ENCODE measurements around the gene SLC51B. TPM values are rescaled to one million over a fixed set of nuclear protein-coding genes. Genes with fewer than 3 reads are reported as not detected.
A peak's percentile ranks its signal among the peaks of the same experiment; 100 is the strongest.
"Not testable (repeated sequence)": the region's sequence is repeated elsewhere in the genome, so short reads cannot be mapped to it uniquely, and the experiment has no call there.

The SLC51B gene
- total RNA-seq, 1 donor from 2014 or later, result not detected

DNA sequence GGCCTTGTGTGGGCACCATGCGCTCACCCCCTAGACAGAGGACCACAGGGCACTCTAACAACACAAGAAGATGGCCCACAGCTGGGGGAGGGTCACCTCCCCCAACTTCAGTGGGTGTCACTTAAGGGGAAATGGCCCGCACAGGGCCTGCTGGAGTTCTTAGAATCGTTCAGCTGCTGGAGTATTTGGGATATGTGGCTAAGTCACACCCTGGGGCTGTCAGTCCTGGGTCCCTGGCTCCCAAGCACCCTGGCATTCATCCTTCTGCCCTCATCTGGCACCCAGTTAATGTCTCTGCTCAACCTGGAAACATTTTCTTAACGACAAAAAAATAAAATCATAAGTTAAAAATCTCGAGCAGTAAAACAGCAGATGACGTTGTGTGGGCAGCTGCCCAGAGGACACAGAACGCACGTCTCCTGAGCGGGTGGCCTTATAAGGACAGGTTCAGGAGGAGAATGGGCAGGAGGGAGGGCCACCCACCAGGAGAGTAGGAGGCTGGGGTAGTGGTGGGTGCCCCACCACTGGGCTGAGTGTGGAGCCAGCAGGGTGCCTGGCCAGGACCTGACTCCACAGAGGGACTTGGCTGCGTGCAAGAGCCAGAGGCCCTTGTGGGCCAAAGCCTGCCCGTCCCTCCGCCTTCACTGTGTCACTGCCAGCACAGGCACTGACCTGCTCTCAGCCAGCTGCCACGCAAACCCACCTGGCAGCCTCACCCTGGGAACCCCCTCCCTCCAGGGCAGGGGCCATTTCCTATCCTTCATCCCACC, 42.9 kb downstream of the SLC51B start:
- Histone ChIP-seq H3K27me3 (ENCODE audit: control insufficient read depth, insufficient read depth, low read length) (no peaks in the 10 kb centered on the region), H3K4me3 (ENCODE audit: low read depth, low read length) (no peak overlapping the region), H3K36me3 (ENCODE audit: control insufficient read depth, insufficient read depth, low read length) (no peaks in the 10 kb centered on the region)
- TF ChIP-seq, protein P1, sequence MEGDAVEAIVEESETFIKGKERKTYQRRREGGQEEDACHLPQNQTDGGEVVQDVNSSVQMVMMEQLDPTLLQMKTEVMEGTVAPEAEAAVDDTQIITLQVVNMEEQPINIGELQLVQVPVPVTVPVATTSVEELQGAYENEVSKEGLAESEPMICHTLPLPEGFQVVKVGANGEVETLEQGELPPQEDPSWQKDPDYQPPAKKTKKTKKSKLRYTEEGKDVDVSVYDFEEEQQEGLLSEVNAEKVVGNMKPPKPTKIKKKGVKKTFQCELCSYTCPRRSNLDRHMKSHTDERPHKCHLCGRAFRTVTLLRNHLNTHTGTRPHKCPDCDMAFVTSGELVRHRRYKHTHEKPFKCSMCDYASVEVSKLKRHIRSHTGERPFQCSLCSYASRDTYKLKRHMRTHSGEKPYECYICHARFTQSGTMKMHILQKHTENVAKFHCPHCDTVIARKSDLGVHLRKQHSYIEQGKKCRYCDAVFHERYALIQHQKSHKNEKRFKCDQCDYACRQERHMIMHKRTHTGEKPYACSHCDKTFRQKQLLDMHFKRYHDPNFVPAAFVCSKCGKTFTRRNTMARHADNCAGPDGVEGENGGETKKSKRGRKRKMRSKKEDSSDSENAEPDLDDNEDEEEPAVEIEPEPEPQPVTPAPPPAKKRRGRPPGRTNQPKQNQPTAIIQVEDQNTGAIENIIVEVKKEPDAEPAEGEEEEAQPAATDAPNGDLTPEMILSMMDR (IDR thresholded peaks at IDR 0.05; ENCODE audit: insufficient read depth, low read length, severe bottlenecking), result no peak
- FAIRE-seq, result no peak
- DNase-seq (ENCODE audit: low read depth), result peak; percentile 51

DNA sequence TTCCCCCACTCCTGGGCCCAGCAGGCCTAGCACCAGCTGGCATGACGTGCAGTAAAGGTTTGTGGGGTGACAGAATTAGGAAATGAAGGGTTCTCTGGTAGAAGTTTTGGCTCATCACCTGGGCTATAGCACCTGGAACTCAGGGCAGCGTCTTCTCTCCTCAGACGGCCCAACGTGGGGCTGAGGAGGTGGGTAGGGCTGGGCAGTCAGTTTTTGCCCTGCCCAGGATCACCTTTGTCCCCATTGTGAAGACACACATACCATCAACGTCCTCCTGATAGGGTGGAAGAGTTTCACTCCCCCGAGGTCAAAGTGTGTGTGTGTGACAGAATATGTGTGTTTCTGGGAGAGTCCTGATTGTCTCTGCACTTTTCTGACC, 43.4 kb downstream of the SLC51B start:
- TF ChIP-seq, protein P1 (IDR thresholded peaks at IDR 0.05; ENCODE audit: insufficient read depth, low read length, severe bottlenecking), result no peak
- FAIRE-seq, result no peak

DNA sequence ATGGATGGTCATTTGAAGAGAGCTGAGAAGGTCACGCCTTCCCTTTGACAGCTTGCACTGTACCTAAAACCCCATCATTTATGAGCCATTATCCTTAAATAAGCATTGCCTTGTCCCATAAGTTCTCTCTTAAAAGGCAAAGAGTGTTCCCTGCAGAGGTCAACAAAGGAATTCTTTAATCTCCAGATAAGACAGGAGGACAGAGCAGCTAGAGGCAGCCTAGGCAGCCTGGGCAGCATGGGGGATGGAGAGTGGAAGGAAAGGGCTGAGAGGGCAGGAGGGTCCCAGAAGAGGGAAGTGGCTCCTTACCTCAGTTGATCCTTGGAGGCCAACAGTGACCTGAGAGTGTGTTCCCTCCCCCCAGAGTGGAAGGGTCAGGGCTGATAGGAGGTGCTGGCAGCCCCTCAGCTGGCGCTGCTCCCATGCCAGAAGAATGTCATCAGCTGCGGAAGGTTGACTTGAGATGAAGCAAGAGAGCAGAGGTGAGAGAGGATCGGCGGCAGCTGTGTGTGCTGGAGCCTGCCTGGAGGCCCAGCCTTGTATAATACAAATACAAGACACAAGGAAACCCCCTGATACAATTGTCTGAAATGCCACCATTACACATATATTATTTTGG, 44.1 kb downstream of the SLC51B start:
- no peaks in the 10 kb centered on the region for H3K36me3 ChIP-seq (ENCODE audit: control insufficient read depth, insufficient read depth, low read length)
- FAIRE-seq (no peak), DNase-seq (ENCODE audit: low read depth) (no peak)
- H3K4me3 ChIP-seq (ENCODE audit: low read depth, low read length), result no peak overlapping the region
- TF ChIP-seq, protein P1 (IDR thresholded peaks at IDR 0.05; ENCODE audit: insufficient read depth, low read length, severe bottlenecking), result no peak
- H3K27me3 ChIP-seq (ENCODE audit: control insufficient read depth, insufficient read depth, low read length), result no peaks in the 10 kb centered on the region

More for the DNA sequence above, 43.4 kb downstream of the SLC51B start:
- H3K27me3 ChIP-seq (ENCODE audit: control insufficient read depth, insufficient read depth, low read length), result no peaks in the 10 kb centered on the region
- DNase-seq (ENCODE audit: low read depth), result no peak
- H3K36me3 ChIP-seq (ENCODE audit: control insufficient read depth, insufficient read depth, low read length), result no peaks in the 10 kb centered on the region
- no peak overlapping the region for H3K4me3 ChIP-seq (ENCODE audit: low read depth, low read length)

DNA sequence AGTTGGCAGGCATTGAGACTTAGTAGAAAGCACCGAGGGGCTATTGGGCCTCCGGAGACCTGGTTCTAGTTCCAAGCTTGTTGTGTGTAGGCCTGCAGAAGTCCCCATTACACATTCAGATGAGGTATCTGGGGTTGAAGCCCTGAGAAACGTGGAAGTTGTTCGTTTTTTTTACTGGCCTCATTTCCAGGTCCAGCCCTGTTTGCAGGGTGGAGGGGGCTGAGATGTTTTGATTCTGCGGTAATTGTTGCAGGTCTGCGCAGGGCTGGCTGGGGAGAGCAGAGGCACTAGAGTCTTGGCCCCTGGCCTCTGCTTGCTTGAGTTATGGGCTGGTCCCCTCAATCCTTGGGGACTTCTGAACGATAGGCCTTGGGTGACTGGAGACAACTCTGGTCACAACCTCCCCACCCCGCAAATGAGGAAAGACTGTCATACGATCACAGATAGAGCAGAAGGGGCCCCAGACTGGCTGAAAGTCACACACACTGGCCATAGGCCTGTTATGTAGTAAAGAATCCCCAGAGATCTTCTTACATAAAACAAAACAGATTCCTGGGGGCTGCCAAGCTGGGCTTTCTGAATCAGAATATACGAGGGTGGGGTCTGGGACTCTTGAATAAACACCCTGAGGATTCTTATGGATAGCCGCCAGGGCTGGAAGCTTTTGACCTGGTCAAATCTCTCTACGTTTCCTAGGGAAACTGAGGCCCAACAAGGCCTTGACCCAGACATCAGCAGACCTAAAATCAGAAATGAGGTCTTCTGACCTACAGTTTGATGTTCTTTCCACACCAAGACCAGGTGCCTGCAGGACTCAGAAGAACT, 47.0 kb downstream of the SLC51B start:
- no peak overlapping the region for H3K4me3 ChIP-seq (ENCODE audit: low read depth, low read length)
- TF ChIP-seq, protein P1 (IDR thresholded peaks at IDR 0.05; ENCODE audit: insufficient read depth, low read length, severe bottlenecking), result no peak
- FAIRE-seq (no peak), DNase-seq (ENCODE audit: low read depth) (no peak)
- no peaks in the 10 kb centered on the region for H3K27me3 ChIP-seq (ENCODE audit: control insufficient read depth, insufficient read depth, low read length)
- H3K36me3 ChIP-seq (ENCODE audit: control insufficient read depth, insufficient read depth, low read length), result no peaks in the 10 kb centered on the region

DNA sequence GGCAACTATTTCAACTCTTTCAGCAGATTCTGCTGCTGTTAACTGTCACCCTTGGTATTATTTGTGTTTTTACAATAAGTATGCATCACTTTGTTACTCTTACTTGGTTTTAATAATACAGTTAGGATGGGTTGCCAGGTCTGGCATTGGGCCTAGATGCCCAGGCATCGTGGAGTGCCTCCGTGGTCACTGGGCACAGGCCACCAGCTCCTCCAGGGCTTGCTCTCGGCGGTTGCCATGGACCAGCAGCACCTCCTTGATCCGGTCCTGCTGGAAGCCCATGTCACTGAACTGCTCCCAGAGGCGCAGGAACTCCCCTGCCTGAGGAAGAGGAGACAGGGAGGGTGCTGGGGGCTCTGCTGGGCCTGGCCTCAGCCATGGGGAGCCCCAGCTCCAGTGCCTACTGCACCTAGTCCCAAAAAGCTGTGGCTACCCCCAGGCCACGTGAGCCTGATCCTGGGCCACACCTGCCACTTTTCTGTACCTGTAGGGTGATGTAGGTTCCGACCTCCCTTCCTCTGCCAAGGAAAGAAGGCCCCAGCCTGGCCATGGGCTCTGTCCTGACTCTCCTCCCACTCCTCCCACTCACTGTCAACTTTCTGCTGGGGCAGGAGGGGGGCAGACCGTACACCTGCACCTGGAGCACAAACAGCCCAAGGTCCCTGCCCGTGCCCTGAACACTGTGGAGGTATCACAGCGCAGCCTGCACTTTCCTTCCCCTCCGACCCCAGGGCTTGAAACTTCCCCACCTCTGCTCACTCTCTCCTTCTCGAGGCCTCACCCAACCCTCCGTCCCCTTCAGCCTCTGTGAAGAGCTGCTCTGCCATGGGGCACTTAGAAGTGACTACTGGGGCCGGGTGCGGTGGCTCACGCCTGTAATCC, 48.0 kb downstream of the SLC51B start:
- H3K4me3 ChIP-seq (ENCODE audit: low read depth, low read length), result no peak overlapping the region
- no peaks in the 10 kb centered on the region for H3K36me3 ChIP-seq (ENCODE audit: control insufficient read depth, insufficient read depth, low read length)
- no peak for FAIRE-seq
- TF ChIP-seq, protein P1 (IDR thresholded peaks at IDR 0.05; ENCODE audit: insufficient read depth, low read length, severe bottlenecking), result no peak
- H3K27me3 ChIP-seq (ENCODE audit: control insufficient read depth, insufficient read depth, low read length), result no peaks in the 10 kb centered on the region
- DNase-seq (ENCODE audit: low read depth), result no peak

DNA sequence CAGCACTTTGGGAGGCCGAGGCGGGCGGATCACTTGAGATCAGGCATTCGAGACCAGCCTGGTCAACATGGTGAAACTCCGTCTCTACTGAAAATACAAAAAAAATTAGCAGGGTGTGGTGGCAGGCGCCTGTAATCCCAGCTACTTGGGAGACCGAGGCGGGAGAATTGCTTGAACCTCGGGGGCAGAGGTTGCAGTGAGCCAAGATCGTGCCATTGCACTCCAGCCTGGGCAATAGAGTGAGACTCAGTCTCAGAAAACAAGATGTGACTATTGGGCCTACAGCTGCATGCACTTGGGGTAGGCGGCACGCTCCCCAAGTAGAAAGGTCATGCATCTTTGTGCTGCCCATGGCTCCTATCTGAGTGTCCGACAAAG, 48.6 kb downstream of the SLC51B start:
- DNase-seq (ENCODE audit: low read depth); FAIRE-seq; H3K4me3 ChIP-seq (ENCODE audit: low read depth, low read length); H3K27me3 ChIP-seq (ENCODE audit: control insufficient read depth, insufficient read depth, low read length); H3K36me3 ChIP-seq (ENCODE audit: control insufficient read depth, insufficient read depth, low read length): not testable (repeated sequence)
